HCT116 (cell line): ENCODE results near the gene MYLK.

Experiments
- CTCF ChIP-seq, 3 experiments: fragments of 200-600 bp in 1 of 3; sonication (generic) in 1 of 3; IDR thresholded peaks in 2 of 3; conservative IDR thresholded peaks in 1 of 3; 2 replicates each; pipeline ENCODE4 v1.5.1; 2012 to 2017; ENCODE audit warnings: low read depth in 2 of 3, low read length in 2 of 3, antibody characterized with exemption in 1 of 3, borderline replicate concordance in 1 of 3, control low read depth in 1 of 3, mild to moderate bottlenecking in 1 of 3, mixed read lengths in 1 of 3, mixed run types in 1 of 3, moderate library complexity in 1 of 3; ENCODE audit not compliant: insufficient read depth in 1 of 3
- EZH2 ChIP-seq: fragments of 200-600 bp; sonication (generic); IDR thresholded peaks from 2 replicates; pipeline ENCODE4 v1.6.1; 2017; ENCODE audit warnings: antibody characterized with exemption, mixed run types
- REST ChIP-seq: IDR thresholded peaks from 2 replicates; pipeline ENCODE4 v1.6.1; 2012; ENCODE audit warnings: low read depth
- SRF ChIP-seq: IDR thresholded peaks from 2 replicates; pipeline ENCODE4 v1.6.1; 2012; ENCODE audit warnings: low read depth

GRCh38 chr3:123648696-123649405 is 235.3 kb downstream of the MYLK start:
- TF ChIP-seq CTCF (IDR thresholded peaks at IDR 0.05 in 2 of 3, conservative IDR thresholded peaks at IDR 0.05 in 1 of 3; ENCODE audit: borderline replicate concordance in 1 of 3, insufficient read depth in 1 of 3, low read depth in 2 of 3, low read length in 2 of 3) (no peak), EZH2 (no peak), SRF (no peak), REST (no peak)
